Thyroid gland (tissue), 4 donors: ENCODE measurements around the gene RAPGEF6. TPM values are rescaled to one million over a fixed set of nuclear protein-coding genes. Genes with fewer than 3 reads are reported as not detected.

ENCODE experiments used
- DNase-seq, 2 donors: peaks; one replicate each; pipeline ENCODE4 v3.0.0-alpha.2; 2019
- H3K27ac ChIP-seq, 3 donors: fragments of 200-600 bp; sonication (generic); 1 replicate in 2 of 3; 2 replicates in 1 of 3; pipeline ENCODE4 v1.5.1; 2016 to 2019; ENCODE audit warnings: mild to moderate bottlenecking in 1 of 3, moderate library complexity in 1 of 3
- H3K27me3 ChIP-seq: fragments of 200-600 bp; sonication (generic); one replicate; pipeline ENCODE4 v1.5.1; 2019
- H3K36me3 ChIP-seq, 2 donors: fragments of 200-600 bp; sonication (generic); one replicate each; pipeline ENCODE4 v1.5.1; 2016 to 2019
- H3K4me1 ChIP-seq, 2 donors: fragments of 200-600 bp; sonication (generic); one replicate each; pipeline ENCODE4 v1.5.1; 2017 to 2019
- H3K4me3 ChIP-seq, 3 donors: fragments of 200-600 bp; sonication (generic); replicated peaks in 1 of 3; 1 replicate in 2 of 3; 2 replicates in 1 of 3; pipeline ENCODE4 v1.5.1; 2016; ENCODE audit warnings: mild to moderate bottlenecking in 1 of 3
- H3K9me3 ChIP-seq: fragments of 200-600 bp; sonication (generic); one replicate; pipeline ENCODE4 v1.5.1; 2017
- POLR2A ChIP-seq, 2 donors: fragments of 450-650 bp; IDR thresholded peaks; one replicate each; pipeline ENCODE4 v1.6.1; 2017; ENCODE audit warnings: antibody characterized with exemption in 2 of 2, mild to moderate bottlenecking in 2 of 2, moderate library complexity in 1 of 2
- WGBS, 2 donors: methylation state at CpG; one replicate each; pipeline ENCODE4 v1.1.5; 2017; 5-methylcytosine and 5-hydroxymethylcytosine counted together
- intact Hi-C: fragments of 100-400 bp; cut with DNase I; formaldehyde crosslinking; loops from one replicate; pipeline ENCODE4 v1.15.1; 2023
- total RNA-seq, 4 donors: library from RNA; depleted of rRNA; stranded (reverse); fragments of >200 nt; gene quantifications; one replicate each; pipeline ENCODE4 v1.2.3, GENCODE V29; 2016
- TF ChIP-seq, protein P1 (sequence below), 6 experiments: fragments of 200-600 bp in 3 of 6; fragments of 450-650 bp in 3 of 6; sonication (generic) in 3 of 6; IDR thresholded peaks; one replicate each; pipeline ENCODE4 v1.5.1; 2016 to 2019; ENCODE audit warnings: antibody characterized with exemption in 6 of 6, mild to moderate bottlenecking in 2 of 6, inconsistent platforms in 1 of 6, moderate library complexity in 1 of 6

The RAPGEF6 gene
- total RNA-seq, 4 donors from 2014 or later: 20.2 to 36.4 (median 25.2) TPM

DNA sequence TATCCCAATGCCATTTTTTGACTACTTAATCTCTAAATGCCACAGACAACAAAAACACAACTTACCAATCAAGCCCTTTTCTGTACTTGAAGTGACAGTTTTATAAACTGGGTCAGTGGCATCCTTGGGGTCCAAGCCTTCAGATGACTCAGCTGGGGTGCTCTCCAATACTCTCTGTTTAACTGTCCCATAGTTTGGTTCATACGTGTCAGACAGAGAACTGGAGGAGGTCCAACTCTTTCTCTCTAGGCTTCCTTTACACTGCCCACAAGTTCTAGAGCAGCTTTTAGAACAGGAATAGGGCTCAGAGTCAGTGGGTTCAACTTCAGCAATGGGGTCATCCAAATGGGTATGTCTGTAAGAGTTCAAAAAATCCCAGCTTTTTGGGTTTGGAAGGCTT, 204.2 kb downstream of the RAPGEF6 start:
- H3K4me3 ChIP-seq: no peak overlapping the region
- 54 to 76% methylated on average over 1 of the region's 1 CpG for WGBS, 2 donors
- DNase-seq: no peak
- intact Hi-C loops: no loop called here
- TF ChIP-seq POLR2A (IDR thresholded peaks at IDR 0.05): no peak
- TF ChIP-seq, protein P1, sequence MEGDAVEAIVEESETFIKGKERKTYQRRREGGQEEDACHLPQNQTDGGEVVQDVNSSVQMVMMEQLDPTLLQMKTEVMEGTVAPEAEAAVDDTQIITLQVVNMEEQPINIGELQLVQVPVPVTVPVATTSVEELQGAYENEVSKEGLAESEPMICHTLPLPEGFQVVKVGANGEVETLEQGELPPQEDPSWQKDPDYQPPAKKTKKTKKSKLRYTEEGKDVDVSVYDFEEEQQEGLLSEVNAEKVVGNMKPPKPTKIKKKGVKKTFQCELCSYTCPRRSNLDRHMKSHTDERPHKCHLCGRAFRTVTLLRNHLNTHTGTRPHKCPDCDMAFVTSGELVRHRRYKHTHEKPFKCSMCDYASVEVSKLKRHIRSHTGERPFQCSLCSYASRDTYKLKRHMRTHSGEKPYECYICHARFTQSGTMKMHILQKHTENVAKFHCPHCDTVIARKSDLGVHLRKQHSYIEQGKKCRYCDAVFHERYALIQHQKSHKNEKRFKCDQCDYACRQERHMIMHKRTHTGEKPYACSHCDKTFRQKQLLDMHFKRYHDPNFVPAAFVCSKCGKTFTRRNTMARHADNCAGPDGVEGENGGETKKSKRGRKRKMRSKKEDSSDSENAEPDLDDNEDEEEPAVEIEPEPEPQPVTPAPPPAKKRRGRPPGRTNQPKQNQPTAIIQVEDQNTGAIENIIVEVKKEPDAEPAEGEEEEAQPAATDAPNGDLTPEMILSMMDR (IDR thresholded peaks at IDR 0.05): no peak
- H3K27ac ChIP-seq: no peak overlapping the region
- peaks cover 10 to 13% of the 10 kb centered on the region in 2 donors for H3K36me3 ChIP-seq
- no peaks in the 10 kb centered on the region for H3K4me1 ChIP-seq
- no peaks in the 10 kb centered on the region for H3K9me3 ChIP-seq
- no peaks in the 10 kb centered on the region for H3K27me3 ChIP-seq

DNA sequence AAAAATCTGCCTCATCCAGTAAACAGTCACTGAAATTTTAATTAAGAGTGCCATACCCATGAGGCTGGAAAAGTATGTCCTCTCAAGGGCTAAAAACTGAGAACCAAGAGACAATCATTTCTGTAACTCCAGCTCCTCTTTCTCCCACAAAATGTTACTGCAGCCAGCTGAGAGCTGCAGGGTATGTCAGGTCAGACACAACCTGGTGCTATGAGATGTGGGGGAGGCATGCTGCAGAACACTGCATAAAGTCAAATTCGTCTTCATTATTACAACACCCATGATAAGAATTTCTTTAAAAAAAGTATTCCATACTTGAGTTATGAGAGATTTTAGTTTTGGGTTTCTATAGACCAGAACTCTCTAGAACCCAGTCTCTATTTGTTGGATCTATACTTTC, 209.0 kb downstream of the RAPGEF6 start:
- 91 to 97% methylated on average over 1 of the region's 1 CpG for WGBS, 2 donors
- H3K27me3 ChIP-seq: no peaks in the 10 kb centered on the region
- no peak overlapping the region for H3K4me3 ChIP-seq
- no peaks in the 10 kb centered on the region for H3K9me3 ChIP-seq
- H3K36me3 ChIP-seq: peaks cover 0 to 13% of the 10 kb centered on the region in 2 donors
- DNase-seq: no peak
- peaks cover 6 to 9% of the 10 kb centered on the region in 2 donors for H3K4me1 ChIP-seq
- TF ChIP-seq POLR2A (IDR thresholded peaks at IDR 0.05): no peak
- TF ChIP-seq, protein P1 (IDR thresholded peaks at IDR 0.05): no peak
- no peak overlapping the region for H3K27ac ChIP-seq
- intact Hi-C loops: no loop called here

DNA sequence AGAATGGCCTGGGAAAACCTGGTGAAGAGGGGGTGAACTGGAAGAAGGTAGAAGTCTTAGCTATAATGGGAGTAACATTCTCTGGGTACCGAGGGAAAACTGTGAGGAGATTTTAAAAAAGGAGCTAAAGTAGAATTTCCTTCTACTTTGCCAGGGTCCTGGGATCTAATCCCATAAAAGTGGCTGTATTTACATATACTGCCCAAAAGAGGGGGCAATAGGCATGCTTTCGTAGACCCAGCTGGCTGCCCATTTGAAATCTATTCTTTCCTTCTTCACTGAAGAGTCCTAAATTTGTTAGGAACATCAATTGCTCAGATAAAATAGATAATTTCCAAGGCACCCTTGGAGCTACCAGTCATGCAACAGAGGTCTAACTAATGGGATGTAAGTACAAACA, 212.0 kb downstream of the RAPGEF6 start:
- no peaks in the 10 kb centered on the region for H3K27me3 ChIP-seq
- no peak for DNase-seq
- H3K4me1 ChIP-seq: peaks cover 13 to 23% of the 10 kb centered on the region in 2 donors
- no peak overlapping the region for H3K27ac ChIP-seq
- TF ChIP-seq, protein P1 (IDR thresholded peaks at IDR 0.05): peak in 4 of 6 experiments; percentile 24 to 46 (median 36)
- no peak for TF ChIP-seq POLR2A (IDR thresholded peaks at IDR 0.05)
- WGBS, 2 donors: 84 to 89% methylated on average over 2 of the region's 2 CpGs
- intact Hi-C loops: no loop called here
- H3K4me3 ChIP-seq: no peak overlapping the region
- no peaks in the 10 kb centered on the region for H3K9me3 ChIP-seq
- H3K36me3 ChIP-seq: peaks cover 0 to 4% of the 10 kb centered on the region in 2 donors

DNA sequence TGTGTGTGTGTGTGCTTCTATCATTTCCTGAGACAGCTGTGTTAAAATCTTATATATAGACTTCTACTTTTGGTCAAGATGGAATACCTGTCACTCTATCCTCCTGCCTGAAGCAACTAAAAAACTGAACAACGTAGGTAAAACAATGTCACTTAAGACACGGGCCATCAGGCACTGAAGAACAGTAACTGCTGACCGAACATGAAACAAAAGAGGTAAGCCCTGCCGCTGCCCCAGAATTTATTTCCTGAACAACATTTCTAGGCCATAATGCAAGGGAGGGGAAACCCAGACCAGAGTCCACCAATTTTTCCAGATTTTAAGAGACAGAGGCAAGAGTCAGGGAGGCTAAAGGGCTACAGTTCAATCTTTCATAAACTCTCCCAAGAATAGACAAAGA, 215.2 kb downstream of the RAPGEF6 start:
- peak overlapping the region; percentile 69 to 87 (median 79) for H3K27ac ChIP-seq
- TF ChIP-seq POLR2A (IDR thresholded peaks at IDR 0.05): peak in 1 of 2 donors; percentile 34
- TF ChIP-seq, protein P1 (IDR thresholded peaks at IDR 0.05): no peak
- H3K4me1 ChIP-seq: peaks cover 7 to 18% of the 10 kb centered on the region in 2 donors
- no peaks in the 10 kb centered on the region for H3K36me3 ChIP-seq
- intact Hi-C loops: loop anchor here (10.0 kb wide), 1 partner anchor 245 kb away; the partner anchor contains the start of gene LYRM7
- H3K9me3 ChIP-seq: no peaks in the 10 kb centered on the region
- H3K4me3 ChIP-seq: no peak overlapping the region
- peak; percentile 80 to 83 for DNase-seq
- 27 to 37% methylated on average over 4 of the region's 4 CpGs for WGBS, 2 donors
- no peaks in the 10 kb centered on the region for H3K27me3 ChIP-seq

DNA sequence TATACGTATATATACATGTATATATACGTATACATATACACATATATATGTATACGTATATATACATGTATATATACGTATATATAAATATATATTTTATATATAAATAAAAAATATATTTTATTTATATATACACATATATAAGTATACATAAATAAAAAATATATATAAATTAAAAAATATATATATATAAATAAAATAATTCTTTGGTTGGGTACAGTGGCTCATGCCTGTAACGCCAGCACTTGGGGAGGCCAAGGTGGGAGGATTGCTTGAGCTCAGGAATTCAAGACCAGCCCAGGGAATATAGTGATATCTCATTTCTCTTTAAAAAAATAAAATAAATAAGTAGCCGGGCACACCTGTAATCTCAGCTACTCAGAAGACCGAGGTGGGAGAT, 216.2 kb downstream of the RAPGEF6 start:
- Histone ChIP-seq H3K27me3 (no peaks in the 10 kb centered on the region), H3K9me3 (no peaks in the 10 kb centered on the region), H3K4me1 (peaks cover 3 to 18% of the 10 kb centered on the region in 2 donors), H3K36me3 (no peaks in the 10 kb centered on the region), H3K4me3 (no peak overlapping the region), H3K27ac (peak overlapping the region; percentile 68 to 87 (median 79))
- WGBS, 2 donors: 84 to 91% methylated on average over 7 of the region's 7 CpGs
- no peak for DNase-seq
- intact Hi-C loops: loop anchor here (10.0 kb wide), 1 partner anchor 244 kb away; the partner anchor contains the start of gene LYRM7
- no peak for TF ChIP-seq POLR2A (IDR thresholded peaks at IDR 0.05)
- TF ChIP-seq, protein P1 (IDR thresholded peaks at IDR 0.05): no peak
